Measurements from ENCODE around the gene REXO1.

Gene REXO1

GRCh38 chr19:1787116-1787515 lies 61.2 kb downstream of the REXO1 start:
- no peak for DNase-seq

GRCh38 chr19:1786668-1787067 lies 61.6 kb downstream of the REXO1 start:
- DNase-seq, result no peak

GRCh38 chr19:1785310-1785709 lies 63.0 kb downstream of the REXO1 start:
- no peak for DNase-seq

- no peak for DNase-seq
These were observed 64.4 kb downstream of the REXO1 start for GRCh38 chr19:1783874-1784273.

- DNase-seq, result no peak
These were observed 64.9 kb downstream of the REXO1 start for GRCh38 chr19:1783354-1783753.

GRCh38 chr19:1782521-1782920 lies 65.8 kb downstream of the REXO1 start:
- DNase-seq, result no peak

- DNase-seq, result no peak
These were observed 67.9 kb downstream of the REXO1 start for GRCh38 chr19:1780272-1780958.

GRCh38 chr19:1779574-1779973 lies 68.7 kb downstream of the REXO1 start:
- no peak for DNase-seq

- DNase-seq, result no peak
These were observed 71.1 kb downstream of the REXO1 start for GRCh38 chr19:1777149-1777548.

- DNase-seq, result no peak
These were observed 71.6 kb downstream of the REXO1 start for GRCh38 chr19:1776606-1777147.

- no peak for DNase-seq
These were observed 72.2 kb downstream of the REXO1 start for GRCh38 chr19:1775951-1776605.

- no peak for DNase-seq
These were observed 73.1 kb downstream of the REXO1 start for GRCh38 chr19:1774989-1775772.

- no peak for DNase-seq
These were observed 75.1 kb downstream of the REXO1 start for GRCh38 chr19:1773184-1773583.

GRCh38 chr19:1770866-1771576 lies 77.3 kb downstream of the REXO1 start:
- no peak for DNase-seq

GRCh38 chr19:1769645-1769985 lies 78.7 kb downstream of the REXO1 start:
- no peak for DNase-seq

- DNase-seq, result no peak
These were observed 79.2 kb downstream of the REXO1 start for GRCh38 chr19:1768918-1769644.

GRCh38 chr19:1768248-1768647 lies 80.0 kb downstream of the REXO1 start:
- DNase-seq, result no peak

GRCh38 chr19:1767464-1767933 lies 80.8 kb downstream of the REXO1 start:
- DNase-seq, result peak; percentile 59

GRCh38 chr19:1766800-1767352 lies 81.4 kb downstream of the REXO1 start:
- DNase-seq, result no peak

GRCh38 chr19:1765904-1766799 lies 82.1 kb downstream of the REXO1 start:
- no peak for DNase-seq

Measured in CD4-positive, alpha-beta T cell treated with Interleukin-12 subunit alpha and Interleukin-12 subunit beta, for 1 hour (primary cell).